A673 (cell line): Measurements from ENCODE around the gene PA2G4. TPM values are rescaled to one million over a fixed set of nuclear protein-coding genes. Genes with fewer than 3 reads are reported as not detected.
"Not testable (repeated sequence)": the region's sequence is repeated elsewhere in the genome, so short reads cannot be mapped to it uniquely, and the experiment has no call there.

Experiments used
- Bru-seq: library from RNA; stranded (reverse); fragments of 400-500 nt; gene quantifications from one replicate; lab custom pipeline; 2021; lab: Mats Ljungman, UMichigan
- BruChase-seq, 2 experiments: library from RNA; stranded (reverse); fragments of 400-500 nt; gene quantifications; one replicate each; lab custom pipeline; 2021; lab: Mats Ljungman, UMichigan
- BruUV-seq: library from RNA; stranded (reverse); fragments of 400-500 nt; replicated peaks from 2 replicates; lab custom pipeline; 2021; lab: Mats Ljungman, UMichigan
- CTCF ChIA-PET: fragments of 300-600 bp; sonication (Branson Sonifier 250); formaldehyde crosslinking; loops from one replicate; lab custom pipeline; 2022; ENCODE audit warnings: antibody characterized with exemption; lab: Charles Lee
- POLR2A ChIA-PET: fragments of 300-600 bp; sonication (Branson Sonifier 250); formaldehyde crosslinking; loops from one replicate; lab custom pipeline; 2022; ENCODE audit warnings: antibody characterized with exemption; ENCODE audit not compliant: low non-redundant PET; lab: Charles Lee
- DNase-seq: peaks from one replicate; pipeline ENCODE4 v3.0.0-alpha.2; 2015; ENCODE audit warnings: low spot score
- H3K27ac ChIP-seq: fragments of 200-600 bp; sonication (generic); 2 replicates; pipeline ENCODE4 v1.5.1; 2016; ENCODE audit warnings: mixed run types, low read depth, mild to moderate bottlenecking, mixed read lengths, antibody characterized with exemption, low read length; ENCODE audit not compliant: poor library complexity, severe bottlenecking
- H3K27me3 ChIP-seq: fragments of 200-600 bp; sonication (generic); replicated peaks from 2 replicates; pipeline ENCODE4 v1.6.1; 2017; ENCODE audit warnings: mixed run types, low read depth, mild to moderate bottlenecking, mixed read lengths, antibody characterized with exemption, low read length; ENCODE audit not compliant: insufficient read depth, poor library complexity
- H3K36me3 ChIP-seq: fragments of 200-600 bp; sonication (generic); 2 replicates; pipeline ENCODE4 v1.6.1; 2016; ENCODE audit warnings: mixed run types, mild to moderate bottlenecking, mixed read lengths, antibody characterized with exemption, low read length; ENCODE audit not compliant: insufficient read depth, poor library complexity, severe bottlenecking
- H3K4me1 ChIP-seq: fragments of 200-600 bp; sonication (generic); 2 replicates; pipeline ENCODE4 v1.6.1; 2017; ENCODE audit warnings: mixed run types, mild to moderate bottlenecking, mixed read lengths, antibody characterized with exemption, low read length; ENCODE audit not compliant: insufficient read depth, poor library complexity, severe bottlenecking
- H3K4me3 ChIP-seq: fragments of 200-600 bp; sonication (generic); 2 replicates; pipeline ENCODE4 v1.5.1; 2016; ENCODE audit warnings: low read depth, mixed run types, mild to moderate bottlenecking, mixed read lengths, low read length; ENCODE audit not compliant: poor library complexity, severe bottlenecking
- H3K9me3 ChIP-seq: fragments of 200-600 bp; sonication (generic); 2 replicates; pipeline ENCODE4 v1.6.1; 2016; ENCODE audit warnings: mixed run types, low read depth, mild to moderate bottlenecking, mixed read lengths, antibody characterized with exemption, low read length; ENCODE audit not compliant: poor library complexity, severe bottlenecking
- EZH2 ChIP-seq: fragments of 200-600 bp; sonication (generic); IDR thresholded peaks from 2 replicates; pipeline ENCODE4 v1.6.1; 2017; ENCODE audit warnings: borderline replicate concordance, low read depth, mild to moderate bottlenecking, mixed read lengths, antibody characterized with exemption, low read length; ENCODE audit not compliant: poor library complexity, severe bottlenecking
- intact Hi-C: fragments of 100-400 bp; cut with micrococcal nuclease; formaldehyde crosslinking; loops from one replicate; pipeline ENCODE4 v1.10.0; 2022; ENCODE audit not compliant: unreplicated experiment
- long read RNA-seq: library from polyadenylated mRNA; stranded (forward); transcript quantifications from one replicate; pipeline ENCODE4 v2.0.0, GENCODE V29; 2022
- total RNA-seq: library from RNA; stranded (reverse); gene quantifications from 2 replicates; pipeline ENCODE4 v1.2.3, GENCODE V29; 2021
- TF ChIP-seq, protein P1 (sequence below): fragments of 300-800, 200-600 bp; sonication (generic); conservative IDR thresholded peaks from 2 replicates; pipeline ENCODE4 v1.5.1; 2017; ENCODE audit warnings: low read depth, mild to moderate bottlenecking, antibody characterized with exemption, low read length, moderate library complexity, mixed read lengths

PA2G4 gene
- total RNA-seq (302 and 327 TPM in 2 replicates), Bru-seq, nascent RNA (percentile 96 among the genes with signal in this experiment), BruChase-seq, experiment 1, labeled RNA remaining after a 2-hour chase (percentile 99 among the genes with signal in this experiment), BruChase-seq, experiment 2, labeled RNA remaining after a 6-hour chase (percentile 100 among the genes with signal in this experiment)
- long read RNA-seq, transcript PA2G4-201 (13 exons, 2,577 nt) = major isoform, 601 of 643 reads
- long read RNA-seq, partial matches to known transcripts = 19 of 643 reads
- long read RNA-seq, other reads (novel, unspliced or antisense) = 23 of 643 reads

GRCh38 chr12:56104109-56104814, at the start of gene PA2G4:
TSS of gene PA2G4 (plus strand) at chr12:56104559. CDS start at chr12:56104738, 179 bp downstream.
- no peak for TF ChIP-seq EZH2
- TF ChIP-seq, protein P1, sequence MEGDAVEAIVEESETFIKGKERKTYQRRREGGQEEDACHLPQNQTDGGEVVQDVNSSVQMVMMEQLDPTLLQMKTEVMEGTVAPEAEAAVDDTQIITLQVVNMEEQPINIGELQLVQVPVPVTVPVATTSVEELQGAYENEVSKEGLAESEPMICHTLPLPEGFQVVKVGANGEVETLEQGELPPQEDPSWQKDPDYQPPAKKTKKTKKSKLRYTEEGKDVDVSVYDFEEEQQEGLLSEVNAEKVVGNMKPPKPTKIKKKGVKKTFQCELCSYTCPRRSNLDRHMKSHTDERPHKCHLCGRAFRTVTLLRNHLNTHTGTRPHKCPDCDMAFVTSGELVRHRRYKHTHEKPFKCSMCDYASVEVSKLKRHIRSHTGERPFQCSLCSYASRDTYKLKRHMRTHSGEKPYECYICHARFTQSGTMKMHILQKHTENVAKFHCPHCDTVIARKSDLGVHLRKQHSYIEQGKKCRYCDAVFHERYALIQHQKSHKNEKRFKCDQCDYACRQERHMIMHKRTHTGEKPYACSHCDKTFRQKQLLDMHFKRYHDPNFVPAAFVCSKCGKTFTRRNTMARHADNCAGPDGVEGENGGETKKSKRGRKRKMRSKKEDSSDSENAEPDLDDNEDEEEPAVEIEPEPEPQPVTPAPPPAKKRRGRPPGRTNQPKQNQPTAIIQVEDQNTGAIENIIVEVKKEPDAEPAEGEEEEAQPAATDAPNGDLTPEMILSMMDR = no peak
- peaks cover 35% of the 10 kb centered on the region for H3K36me3 ChIP-seq
- no TSS peak for BruUV-seq
- H3K4me3 ChIP-seq = peak within 1 kb of the TSS; percentile 87
- ChIA-PET POLR2A (interaction anchor here (0.6 to 1.7 kb wide), 3 partner anchors 13 to 60 kb away, joined by 3 to 15 read pairs (median 3); partner anchors contain the start of genes RPL41 and ZC3H10), CTCF (interaction anchor here (0.7 to 1.3 kb wide), 5 partner anchors 14 to 109 kb away, joined by 3 to 9 read pairs (median 5); partner anchors contain the start of genes SMARCC2 and ZC3H10)
- intact Hi-C loops = no loop called here
- peaks cover 11% of the 10 kb centered on the region for H3K4me1 ChIP-seq
- peak; percentile 100 for DNase-seq
- H3K27me3 ChIP-seq = no peaks in the 10 kb centered on the region
- peak within 1 kb of the TSS; percentile 94 for H3K27ac ChIP-seq
- no peaks in the 10 kb centered on the region for H3K9me3 ChIP-seq

- CTCF ChIA-PET, H3K27ac ChIP-seq, H3K4me3 ChIP-seq, intact Hi-C loops, H3K27me3 ChIP-seq, H3K4me1 ChIP-seq, BruUV-seq, H3K9me3 ChIP-seq, POLR2A ChIA-PET, DNase-seq, H3K36me3 ChIP-seq: not testable (repeated sequence)
These were observed 44.4 kb upstream of the PA2G4 start for GRCh38 chr12:56059964-56060363.

DNA sequence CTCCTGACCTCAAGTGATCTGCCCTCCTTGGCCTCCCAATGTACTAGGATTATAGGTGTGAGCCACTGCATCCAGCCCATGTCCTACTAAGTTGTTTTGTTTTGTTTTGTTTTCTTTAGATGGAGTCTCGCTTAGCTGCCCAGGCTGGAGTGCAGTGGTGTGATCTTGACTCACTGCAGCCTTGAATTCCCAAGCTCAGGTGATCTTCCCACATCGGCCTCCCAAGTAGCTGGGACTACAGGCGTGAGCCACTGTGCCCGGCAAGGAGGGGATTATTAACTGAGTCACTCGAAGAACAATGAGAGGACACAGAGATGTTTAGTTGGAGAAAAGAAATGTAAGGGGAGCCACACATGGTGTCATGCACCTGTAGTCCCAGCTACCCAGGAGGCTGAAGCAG, 42.4 kb upstream of the PA2G4 start:
- Histone ChIP-seq H3K27ac (no peak overlapping the region), H3K4me3 (no peak overlapping the region), H3K27me3 (no peaks in the 10 kb centered on the region), H3K9me3 (no peaks in the 10 kb centered on the region), H3K36me3 (no peaks in the 10 kb centered on the region), H3K4me1 (no peaks in the 10 kb centered on the region)
- TF ChIP-seq, protein P1 = no peak
- TF ChIP-seq EZH2 = no peak
- POLR2A ChIA-PET = no interaction called here
- CTCF ChIA-PET = no interaction called here
- no TSS peak for BruUV-seq
- intact Hi-C loops = no loop called here
- no peak for DNase-seq
